ENCODE measurements around the gene GTF2IRD1. TPM values are rescaled to one million over a fixed set of nuclear protein-coding genes. Genes with fewer than 3 reads are reported as not detected.
"Not testable (repeated sequence)": the region's sequence is repeated elsewhere in the genome, so short reads cannot be mapped to it uniquely, and the experiment has no call there.

GTF2IRD1 gene
- total and polyA plus RNA-seq, 2 of the 13 experiments (the other 11 are each of a cell fraction or from before 2014, with no cell fraction given): 16.5 to 26.7 TPM

GRCh38 chr7:74527842-74528241 is 74.1 kb downstream of the GTF2IRD1 start:
- no TSS peak for BruUV-seq (replicated peaks)
- ChIA-PET CTCF (ENCODE audit: low intra/inter-chr PET ratio, low total read pairs) (no interaction called here), POLR2A (no interaction called here)
- intact Hi-C loops (cut with micrococcal nuclease; ENCODE audit: unreplicated experiment) (no loop called here), in situ Hi-C loops (cut with HindIII; ENCODE audit: extremely low pct_ligation_motif_present, low pct_unique_long_range_greater_than_20kb) (no loop called here)
- Histone ChIP-seq H3K9me3 (ENCODE audit: low read length) (no peaks in the 10 kb centered on the region), H4K20me1 (ENCODE audit: insufficient read depth, low read length) (no peaks in the 10 kb centered on the region), H3K4me2 (ENCODE audit: low read depth, low read length) (no peak overlapping the region), H3K4me3 (replicated peaks in 1 of 3; ENCODE audit: insufficient read depth in 1 of 3, low read depth in 2 of 3, low read length in 3 of 3) (no peak overlapping the region), H3K9ac (ENCODE audit: insufficient read depth, low read depth, low read length) (no peak overlapping the region), H2AFZ (ENCODE audit: low read length) (no peak overlapping the region), H3K27me3 (ENCODE audit: control insufficient read depth in 1 of 2, insufficient read depth in 2 of 2, low read length in 2 of 2) (no peaks in the 10 kb centered on the region), H3K4me1 (ENCODE audit: insufficient read depth, low read length) (no peaks in the 10 kb centered on the region), H3K27ac (ENCODE audit: extremely low read length, insufficient read depth, low read length) (no peak overlapping the region), H3K36me3 (replicated peaks in 1 of 2; ENCODE audit: control insufficient read depth in 1 of 2, insufficient read depth in 2 of 2, low read length in 2 of 2) (peaks cover 0 to 23% of the 10 kb centered on the region in 2 experiments; a peak in 4 of 5 replicates), H3K79me2 (ENCODE audit: insufficient read depth, low read length) (no peaks in the 10 kb centered on the region)
- TF ChIP-seq, protein P1, sequence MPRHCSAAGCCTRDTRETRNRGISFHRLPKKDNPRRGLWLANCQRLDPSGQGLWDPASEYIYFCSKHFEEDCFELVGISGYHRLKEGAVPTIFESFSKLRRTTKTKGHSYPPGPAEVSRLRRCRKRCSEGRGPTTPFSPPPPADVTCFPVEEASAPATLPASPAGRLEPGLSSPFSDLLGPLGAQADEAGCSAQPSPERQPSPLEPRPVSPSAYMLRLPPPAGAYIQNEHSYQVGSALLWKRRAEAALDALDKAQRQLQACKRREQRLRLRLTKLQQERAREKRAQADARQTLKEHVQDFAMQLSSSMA (CRISPR knock-in tag; IDR thresholded peaks at IDR 0.05): no peak
- 95% methylated on average over 7 of the region's 7 CpGs for WGBS (ENCODE audit: low lambda C conversion rate)
- DNase-seq (ENCODE audit: low spot score): no peak
- no peak for ATAC-seq
- no peak for FAIRE-seq

- FAIRE-seq; H4K20me1 ChIP-seq (ENCODE audit: insufficient read depth, low read length); H2AFZ ChIP-seq (ENCODE audit: low read length); POLR2A ChIA-PET; BruUV-seq (replicated peaks); H3K79me2 ChIP-seq (ENCODE audit: insufficient read depth, low read length); H3K4me1 ChIP-seq (ENCODE audit: insufficient read depth, low read length); H3K4me2 ChIP-seq (ENCODE audit: low read depth, low read length); H3K9ac ChIP-seq (ENCODE audit: insufficient read depth, low read depth, low read length); intact Hi-C loops (cut with micrococcal nuclease; ENCODE audit: unreplicated experiment); DNase-seq (ENCODE audit: low spot score); ATAC-seq; H3K27me3 ChIP-seq (ENCODE audit: control insufficient read depth in 1 of 2, insufficient read depth in 2 of 2, low read length in 2 of 2); H3K9me3 ChIP-seq (ENCODE audit: low read length); H3K27ac ChIP-seq (ENCODE audit: extremely low read length, insufficient read depth, low read length); in situ Hi-C loops (cut with HindIII; ENCODE audit: extremely low pct_ligation_motif_present, low pct_unique_long_range_greater_than_20kb); CTCF ChIA-PET (ENCODE audit: low intra/inter-chr PET ratio, low total read pairs); H3K4me3 ChIP-seq (replicated peaks in 1 of 3; ENCODE audit: insufficient read depth in 1 of 3, low read depth in 2 of 3, low read length in 3 of 3): not testable (repeated sequence)
- WGBS (ENCODE audit: low lambda C conversion rate): 94% methylated on average over 7 of the region's 7 CpGs
- H3K36me3 ChIP-seq (replicated peaks in 1 of 2; ENCODE audit: control insufficient read depth in 1 of 2, insufficient read depth in 2 of 2, low read length in 2 of 2): peaks cover 0 to 23% of the 10 kb centered on the region in 2 experiments; a peak in 4 of 5 replicates
These were observed 75.1 kb downstream of the GTF2IRD1 start for GRCh38 chr7:74528773-74529172.
